ENCODE data around the gene CFAP73. TPM values are rescaled to one million over a fixed set of nuclear protein-coding genes. Genes with fewer than 3 reads are reported as not detected.

Gene CFAP73
- total RNA-seq, 1 experiment from 2014 or later: 0.10 TPM

DNA sequence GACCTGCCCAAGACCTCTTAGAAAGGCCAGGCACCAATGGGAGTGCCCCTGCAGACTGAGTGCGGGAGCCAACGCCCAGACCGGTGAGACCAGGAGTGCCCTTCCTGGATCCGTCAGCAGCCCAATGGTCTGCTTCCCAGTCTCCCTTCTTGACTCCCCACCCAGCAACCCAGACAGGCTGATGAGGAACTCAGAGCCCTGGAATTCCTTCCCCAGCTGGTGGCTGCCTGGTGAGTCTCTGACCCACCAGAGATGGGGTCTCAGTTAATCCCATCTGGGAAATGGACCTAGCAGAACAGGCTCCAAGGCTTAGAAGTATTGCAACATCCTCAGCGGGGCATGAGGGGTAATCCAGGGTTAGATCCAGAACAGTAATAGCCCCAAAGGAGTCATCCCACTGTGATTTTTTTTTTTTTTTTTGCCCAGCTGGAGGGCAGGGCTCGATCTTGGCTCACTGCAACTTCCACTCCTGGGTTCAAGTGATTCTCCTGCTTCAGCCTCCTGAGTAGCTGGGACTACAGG, 12.5 kb upstream of the CFAP73 start (continued):
- TF ChIP-seq, protein P1, sequence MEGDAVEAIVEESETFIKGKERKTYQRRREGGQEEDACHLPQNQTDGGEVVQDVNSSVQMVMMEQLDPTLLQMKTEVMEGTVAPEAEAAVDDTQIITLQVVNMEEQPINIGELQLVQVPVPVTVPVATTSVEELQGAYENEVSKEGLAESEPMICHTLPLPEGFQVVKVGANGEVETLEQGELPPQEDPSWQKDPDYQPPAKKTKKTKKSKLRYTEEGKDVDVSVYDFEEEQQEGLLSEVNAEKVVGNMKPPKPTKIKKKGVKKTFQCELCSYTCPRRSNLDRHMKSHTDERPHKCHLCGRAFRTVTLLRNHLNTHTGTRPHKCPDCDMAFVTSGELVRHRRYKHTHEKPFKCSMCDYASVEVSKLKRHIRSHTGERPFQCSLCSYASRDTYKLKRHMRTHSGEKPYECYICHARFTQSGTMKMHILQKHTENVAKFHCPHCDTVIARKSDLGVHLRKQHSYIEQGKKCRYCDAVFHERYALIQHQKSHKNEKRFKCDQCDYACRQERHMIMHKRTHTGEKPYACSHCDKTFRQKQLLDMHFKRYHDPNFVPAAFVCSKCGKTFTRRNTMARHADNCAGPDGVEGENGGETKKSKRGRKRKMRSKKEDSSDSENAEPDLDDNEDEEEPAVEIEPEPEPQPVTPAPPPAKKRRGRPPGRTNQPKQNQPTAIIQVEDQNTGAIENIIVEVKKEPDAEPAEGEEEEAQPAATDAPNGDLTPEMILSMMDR (IDR thresholded peaks at IDR 0.05): no peak

DNA sequence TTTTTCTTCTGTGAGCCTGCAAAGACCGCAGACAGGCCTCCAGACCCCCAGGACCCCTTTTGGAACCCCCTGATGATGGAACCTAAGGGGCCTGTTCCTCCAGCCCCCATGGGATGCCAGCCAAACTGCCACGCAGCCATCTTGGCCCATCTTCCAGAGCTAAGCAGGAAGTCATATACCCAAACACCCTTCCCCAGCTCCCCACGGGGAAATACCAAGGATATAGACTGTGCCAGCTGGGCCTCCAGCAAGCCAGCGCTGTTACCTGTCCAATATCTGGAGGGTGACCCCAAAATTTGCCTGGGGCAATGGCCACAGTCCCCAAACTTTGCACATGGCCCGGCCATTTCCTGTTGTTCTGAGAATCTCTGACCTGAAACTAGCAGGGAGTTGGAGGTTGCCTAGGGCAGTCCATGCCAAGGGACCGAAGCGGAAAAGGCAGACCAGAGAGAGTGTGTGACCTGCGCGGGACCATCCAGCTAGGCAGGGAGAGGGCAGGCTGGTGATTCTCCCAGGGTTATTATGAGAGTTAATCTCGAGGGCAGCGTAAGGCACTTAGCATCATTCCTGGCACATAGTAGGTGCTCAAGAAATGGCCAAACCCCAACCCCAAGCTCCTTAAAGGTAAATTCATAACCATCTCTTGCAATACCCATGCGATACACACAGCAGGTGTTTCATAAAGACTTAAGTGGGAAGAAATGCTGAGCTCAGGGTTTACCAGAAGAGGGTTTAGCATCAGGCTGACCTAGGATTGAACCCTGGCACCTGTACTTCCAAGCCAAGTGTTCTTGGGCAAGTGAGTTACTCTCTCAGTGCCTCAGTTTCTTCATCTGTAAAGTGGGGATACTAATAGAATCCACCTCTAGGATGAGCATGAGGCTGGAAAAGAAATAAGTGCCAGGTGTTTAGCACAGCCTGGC, 11.4 kb upstream of the CFAP73 start:
- H3K9me3 ChIP-seq (ENCODE audit: control insufficient read depth, insufficient read depth, low read depth, low read length): no peaks in the 10 kb centered on the region
- ATAC-seq (no peak), DNase-seq (ENCODE audit: low read depth, low spot score) (no peak)
- H3K27me3 ChIP-seq (ENCODE audit: control insufficient read depth, insufficient read depth, low read length): no peaks in the 10 kb centered on the region
- no TSS peak for BruUV-seq (replicated peaks)
- H3K4me3 ChIP-seq (ENCODE audit: low read depth in 2 of 2, low read length in 2 of 2): no peak overlapping the region
- TF ChIP-seq SIN3A (IDR thresholded peaks at IDR 0.05; ENCODE audit: borderline replicate concordance, insufficient read depth, low read depth, low read length): no peak
- TF ChIP-seq POLR2AphosphoS5 (IDR thresholded peaks at IDR 0.05; ENCODE audit: low read depth, low read length): no peak
- TF ChIP-seq, protein P2, sequence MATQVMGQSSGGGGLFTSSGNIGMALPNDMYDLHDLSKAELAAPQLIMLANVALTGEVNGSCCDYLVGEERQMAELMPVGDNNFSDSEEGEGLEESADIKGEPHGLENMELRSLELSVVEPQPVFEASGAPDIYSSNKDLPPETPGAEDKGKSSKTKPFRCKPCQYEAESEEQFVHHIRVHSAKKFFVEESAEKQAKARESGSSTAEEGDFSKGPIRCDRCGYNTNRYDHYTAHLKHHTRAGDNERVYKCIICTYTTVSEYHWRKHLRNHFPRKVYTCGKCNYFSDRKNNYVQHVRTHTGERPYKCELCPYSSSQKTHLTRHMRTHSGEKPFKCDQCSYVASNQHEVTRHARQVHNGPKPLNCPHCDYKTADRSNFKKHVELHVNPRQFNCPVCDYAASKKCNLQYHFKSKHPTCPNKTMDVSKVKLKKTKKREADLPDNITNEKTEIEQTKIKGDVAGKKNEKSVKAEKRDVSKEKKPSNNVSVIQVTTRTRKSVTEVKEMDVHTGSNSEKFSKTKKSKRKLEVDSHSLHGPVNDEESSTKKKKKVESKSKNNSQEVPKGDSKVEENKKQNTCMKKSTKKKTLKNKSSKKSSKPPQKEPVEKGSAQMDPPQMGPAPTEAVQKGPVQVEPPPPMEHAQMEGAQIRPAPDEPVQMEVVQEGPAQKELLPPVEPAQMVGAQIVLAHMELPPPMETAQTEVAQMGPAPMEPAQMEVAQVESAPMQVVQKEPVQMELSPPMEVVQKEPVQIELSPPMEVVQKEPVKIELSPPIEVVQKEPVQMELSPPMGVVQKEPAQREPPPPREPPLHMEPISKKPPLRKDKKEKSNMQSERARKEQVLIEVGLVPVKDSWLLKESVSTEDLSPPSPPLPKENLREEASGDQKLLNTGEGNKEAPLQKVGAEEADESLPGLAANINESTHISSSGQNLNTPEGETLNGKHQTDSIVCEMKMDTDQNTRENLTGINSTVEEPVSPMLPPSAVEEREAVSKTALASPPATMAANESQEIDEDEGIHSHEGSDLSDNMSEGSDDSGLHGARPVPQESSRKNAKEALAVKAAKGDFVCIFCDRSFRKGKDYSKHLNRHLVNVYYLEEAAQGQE (IDR thresholded peaks at IDR 0.05; ENCODE audit: insufficient read depth in 1 of 2, low read depth in 2 of 2, low read length in 1 of 2): no peak
- TF ChIP-seq TCF7L2 (IDR thresholded peaks at IDR 0.05; ENCODE audit: low read depth, low read length): no peak
- TF ChIP-seq, protein P1 (IDR thresholded peaks at IDR 0.05): no peak
- CTCF ChIA-PET: interaction anchor here (1.0 kb wide), 1 partner anchor 15 kb away, joined by 3 read pairs; no protein-coding TSS in a partner anchor
- H3K4me1 ChIP-seq (ENCODE audit: control insufficient read depth, insufficient read depth, low read length): peaks cover 11% of the 10 kb centered on the region
- POLR2A ChIA-PET: no interaction called here
- no peak overlapping the region for H3K27ac ChIP-seq (ENCODE audit: low read length)
- H3K36me3 ChIP-seq (ENCODE audit: control insufficient read depth, insufficient read depth, low read length): no peaks in the 10 kb centered on the region
- in situ Hi-C loops (cut with HindIII; ENCODE audit: low pct_unique_long_range_greater_than_20kb, low sequenced_read_pairs) (no loop called here), intact Hi-C loops (cut with micrococcal nuclease; ENCODE audit: unreplicated experiment) (no loop called here)

DNA sequence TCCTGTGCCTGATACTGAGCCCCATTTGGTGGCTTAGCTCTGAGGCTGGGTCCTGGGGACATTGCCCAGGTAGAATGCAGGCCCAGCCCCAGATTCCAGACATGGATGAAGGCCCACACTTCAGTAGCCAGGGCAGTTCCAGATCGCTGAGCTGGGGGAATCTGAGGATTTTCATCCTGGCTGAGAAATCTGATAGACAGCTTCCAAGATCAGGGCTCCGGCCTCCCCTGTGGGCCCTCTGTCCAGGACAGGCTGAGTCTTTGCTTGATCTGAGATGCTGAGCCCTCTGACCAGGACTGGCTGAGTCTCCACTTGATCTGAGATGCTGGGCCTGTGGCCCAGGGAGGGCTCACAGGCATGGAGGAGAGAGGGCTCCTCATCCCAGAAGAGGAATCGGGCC, 10.7 kb upstream of the CFAP73 start:
- intact Hi-C loops (cut with micrococcal nuclease; ENCODE audit: unreplicated experiment) (no loop called here), in situ Hi-C loops (cut with HindIII; ENCODE audit: low pct_unique_long_range_greater_than_20kb, low sequenced_read_pairs) (no loop called here)
- ChIA-PET POLR2A (no interaction called here), CTCF (interaction anchor here (0.6 to 1.0 kb wide), 2 partner anchors 15 to 23 kb away, joined by 3 to 4 read pairs; no protein-coding TSS in a partner anchor)
- Histone ChIP-seq H3K4me3 (ENCODE audit: low read depth in 2 of 2, low read length in 2 of 2) (no peak overlapping the region), H3K9me3 (ENCODE audit: control insufficient read depth, insufficient read depth, low read depth, low read length) (no peaks in the 10 kb centered on the region), H3K36me3 (ENCODE audit: control insufficient read depth, insufficient read depth, low read length) (no peaks in the 10 kb centered on the region), H3K27ac (ENCODE audit: low read length) (no peak overlapping the region), H3K4me1 (ENCODE audit: control insufficient read depth, insufficient read depth, low read length) (peaks cover 11% of the 10 kb centered on the region), H3K27me3 (ENCODE audit: control insufficient read depth, insufficient read depth, low read length) (no peaks in the 10 kb centered on the region)
- DNase-seq (ENCODE audit: low read depth, low spot score): no peak
- TF ChIP-seq POLR2AphosphoS5 (IDR thresholded peaks at IDR 0.05; ENCODE audit: low read depth, low read length) (no peak), TCF7L2 (IDR thresholded peaks at IDR 0.05; ENCODE audit: low read depth, low read length) (no peak), SIN3A (IDR thresholded peaks at IDR 0.05; ENCODE audit: borderline replicate concordance, insufficient read depth, low read depth, low read length) (no peak)
- TF ChIP-seq, protein P2 (IDR thresholded peaks at IDR 0.05; ENCODE audit: insufficient read depth in 1 of 2, low read depth in 2 of 2, low read length in 1 of 2): no peak
- TF ChIP-seq, protein P1 (IDR thresholded peaks at IDR 0.05): no peak
- no TSS peak for BruUV-seq (replicated peaks)
- no peak for ATAC-seq
